ENCODE results near the gene NTPCR.

DNA sequence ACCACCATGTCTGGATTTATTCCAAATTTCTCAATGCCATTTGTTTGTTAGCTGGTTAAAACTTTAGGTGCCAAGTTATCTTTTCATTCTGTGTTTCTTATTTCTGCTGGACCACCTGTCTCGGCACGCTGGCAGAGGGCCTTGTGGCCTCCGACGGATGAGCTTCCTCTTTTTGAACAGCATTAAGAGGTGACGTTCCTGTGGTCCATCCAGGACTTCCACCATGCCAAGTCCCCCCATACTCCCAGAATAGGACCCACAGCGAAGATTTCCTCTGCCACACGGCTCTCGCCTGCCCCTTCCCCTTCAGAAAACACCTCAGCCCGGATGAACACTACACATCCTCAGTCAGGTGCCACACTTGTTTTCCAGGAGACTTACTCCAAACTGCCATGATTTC lies 73.8 kb downstream of the NTPCR start:
- TF ChIP-seq, protein P1, sequence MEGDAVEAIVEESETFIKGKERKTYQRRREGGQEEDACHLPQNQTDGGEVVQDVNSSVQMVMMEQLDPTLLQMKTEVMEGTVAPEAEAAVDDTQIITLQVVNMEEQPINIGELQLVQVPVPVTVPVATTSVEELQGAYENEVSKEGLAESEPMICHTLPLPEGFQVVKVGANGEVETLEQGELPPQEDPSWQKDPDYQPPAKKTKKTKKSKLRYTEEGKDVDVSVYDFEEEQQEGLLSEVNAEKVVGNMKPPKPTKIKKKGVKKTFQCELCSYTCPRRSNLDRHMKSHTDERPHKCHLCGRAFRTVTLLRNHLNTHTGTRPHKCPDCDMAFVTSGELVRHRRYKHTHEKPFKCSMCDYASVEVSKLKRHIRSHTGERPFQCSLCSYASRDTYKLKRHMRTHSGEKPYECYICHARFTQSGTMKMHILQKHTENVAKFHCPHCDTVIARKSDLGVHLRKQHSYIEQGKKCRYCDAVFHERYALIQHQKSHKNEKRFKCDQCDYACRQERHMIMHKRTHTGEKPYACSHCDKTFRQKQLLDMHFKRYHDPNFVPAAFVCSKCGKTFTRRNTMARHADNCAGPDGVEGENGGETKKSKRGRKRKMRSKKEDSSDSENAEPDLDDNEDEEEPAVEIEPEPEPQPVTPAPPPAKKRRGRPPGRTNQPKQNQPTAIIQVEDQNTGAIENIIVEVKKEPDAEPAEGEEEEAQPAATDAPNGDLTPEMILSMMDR (IDR thresholded peaks at IDR 0.05; ENCODE audit: insufficient read depth, low read length) = no peak
- TF ChIP-seq SPI1 (IDR thresholded peaks at IDR 0.05; ENCODE audit: borderline replicate concordance, low read depth) (no peak), POLR2AphosphoS5 (IDR thresholded peaks at IDR 0.05; ENCODE audit: low read depth) (no peak)
- TF ChIP-seq, protein P2, sequence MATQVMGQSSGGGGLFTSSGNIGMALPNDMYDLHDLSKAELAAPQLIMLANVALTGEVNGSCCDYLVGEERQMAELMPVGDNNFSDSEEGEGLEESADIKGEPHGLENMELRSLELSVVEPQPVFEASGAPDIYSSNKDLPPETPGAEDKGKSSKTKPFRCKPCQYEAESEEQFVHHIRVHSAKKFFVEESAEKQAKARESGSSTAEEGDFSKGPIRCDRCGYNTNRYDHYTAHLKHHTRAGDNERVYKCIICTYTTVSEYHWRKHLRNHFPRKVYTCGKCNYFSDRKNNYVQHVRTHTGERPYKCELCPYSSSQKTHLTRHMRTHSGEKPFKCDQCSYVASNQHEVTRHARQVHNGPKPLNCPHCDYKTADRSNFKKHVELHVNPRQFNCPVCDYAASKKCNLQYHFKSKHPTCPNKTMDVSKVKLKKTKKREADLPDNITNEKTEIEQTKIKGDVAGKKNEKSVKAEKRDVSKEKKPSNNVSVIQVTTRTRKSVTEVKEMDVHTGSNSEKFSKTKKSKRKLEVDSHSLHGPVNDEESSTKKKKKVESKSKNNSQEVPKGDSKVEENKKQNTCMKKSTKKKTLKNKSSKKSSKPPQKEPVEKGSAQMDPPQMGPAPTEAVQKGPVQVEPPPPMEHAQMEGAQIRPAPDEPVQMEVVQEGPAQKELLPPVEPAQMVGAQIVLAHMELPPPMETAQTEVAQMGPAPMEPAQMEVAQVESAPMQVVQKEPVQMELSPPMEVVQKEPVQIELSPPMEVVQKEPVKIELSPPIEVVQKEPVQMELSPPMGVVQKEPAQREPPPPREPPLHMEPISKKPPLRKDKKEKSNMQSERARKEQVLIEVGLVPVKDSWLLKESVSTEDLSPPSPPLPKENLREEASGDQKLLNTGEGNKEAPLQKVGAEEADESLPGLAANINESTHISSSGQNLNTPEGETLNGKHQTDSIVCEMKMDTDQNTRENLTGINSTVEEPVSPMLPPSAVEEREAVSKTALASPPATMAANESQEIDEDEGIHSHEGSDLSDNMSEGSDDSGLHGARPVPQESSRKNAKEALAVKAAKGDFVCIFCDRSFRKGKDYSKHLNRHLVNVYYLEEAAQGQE (IDR thresholded peaks at IDR 0.05; ENCODE audit: insufficient replicate concordance, low read depth) = no peak

All from HL-60 (cell line).